GM12872 (cell line): Measurements from ENCODE around the gene VASP.

Experiments used
- CTCF ChIP-seq: IDR thresholded peaks from 3 replicates; pipeline ENCODE4 v1.5.1; 2011; ENCODE audit warnings: low read depth, mild to moderate bottlenecking, low read length, moderate library complexity; ENCODE audit not compliant: insufficient read depth

The VASP gene

GRCh38 chr19:45526971-45527370, 19.7 kb downstream of the VASP start:
- TF ChIP-seq CTCF: no peak

- TF ChIP-seq CTCF: no peak
Observed at GRCh38 chr19:45527731-45528130, 20.5 kb downstream of the VASP start.

- no peak for TF ChIP-seq CTCF
Observed at GRCh38 chr19:45528149-45528743, 21.0 kb downstream of the VASP start.

- no peak for TF ChIP-seq CTCF
Observed at GRCh38 chr19:45528744-45529419, 21.6 kb downstream of the VASP start.

- TF ChIP-seq CTCF: no peak
Observed at GRCh38 chr19:45529420-45529785, 22.1 kb downstream of the VASP start.

- TF ChIP-seq CTCF: no peak
Observed at GRCh38 chr19:45531349-45531748, 24.1 kb downstream of the VASP start.

- no peak for TF ChIP-seq CTCF
Observed at GRCh38 chr19:45539459-45539858, 32.2 kb downstream of the VASP start.
